Nephron progenitor cell (in vitro differentiated cells): ENCODE data around the gene ARHGEF17.
A peak's percentile ranks its signal among the peaks of the same experiment; 100 is the strongest.

ENCODE experiments used
- DNase-seq: peaks from one replicate; pipeline ENCODE4 v3.0.0; 2021
- H3K27ac Mint-ChIP-seq: 2 replicates; pipeline ENCODE4 v1.8.0; 2021; ENCODE audit warnings: mild to moderate bottlenecking, moderate library complexity, mixed read lengths
- H3K27me3 Mint-ChIP-seq: 2 replicates; pipeline ENCODE4 v1.8.0; 2021; ENCODE audit warnings: mild to moderate bottlenecking, low read depth, mixed read lengths; ENCODE audit not compliant: poor library complexity
- H3K36me3 Mint-ChIP-seq: 2 replicates; pipeline ENCODE4 v1.8.0; 2021; ENCODE audit warnings: low read depth, mixed read lengths
- H3K4me1 Mint-ChIP-seq: 2 replicates; pipeline ENCODE4 v1.8.0; 2021; ENCODE audit warnings: mixed read lengths
- H3K4me3 Mint-ChIP-seq: 2 replicates; pipeline ENCODE4 v1.8.0; 2021; ENCODE audit warnings: mild to moderate bottlenecking, moderate library complexity, mixed read lengths
- H3K9me3 Mint-ChIP-seq: 2 replicates; pipeline ENCODE4 v1.8.0; 2021; ENCODE audit warnings: mild to moderate bottlenecking, moderate library complexity, mixed read lengths
- CTCF ChIP-seq: fragments of 200-600 bp; sonication (generic); IDR thresholded peaks from 2 replicates; pipeline ENCODE4 v1.5.0; 2021; ENCODE audit warnings: antibody characterized with exemption

ARHGEF17 gene

GRCh38 chr11:73280626-73281025 lies 27.4 kb upstream of the ARHGEF17 start:
- H3K4me1 Mint-ChIP-seq, result peaks cover 17% of the 10 kb centered on the region
- H3K4me3 Mint-ChIP-seq, result no peak overlapping the region
- H3K27me3 Mint-ChIP-seq, result peaks cover 7% of the 10 kb centered on the region
- peak overlapping the region; percentile 43 for H3K27ac Mint-ChIP-seq
- H3K9me3 Mint-ChIP-seq, result no peaks in the 10 kb centered on the region
- no peak for TF ChIP-seq CTCF
- no peak for DNase-seq
- H3K36me3 Mint-ChIP-seq, result no peaks in the 10 kb centered on the region

- no peak for TF ChIP-seq CTCF
Measured at GRCh38 chr11:73281201-73281741, 26.8 kb upstream of the ARHGEF17 start.

GRCh38 chr11:73281796-73282660 lies 26.0 kb upstream of the ARHGEF17 start:
- Mint-ChIP-seq H3K4me1 (peaks cover 27% of the 10 kb centered on the region), H3K9me3 (no peaks in the 10 kb centered on the region), H3K27ac (no peak overlapping the region), H3K36me3 (no peaks in the 10 kb centered on the region), H3K4me3 (no peak overlapping the region), H3K27me3 (peaks cover 7% of the 10 kb centered on the region)
- no peak for DNase-seq
- no peak for TF ChIP-seq CTCF

More at GRCh38 chr11:73281201-73281741, 26.8 kb upstream of the ARHGEF17 start:
- no peak overlapping the region for H3K27ac Mint-ChIP-seq
- H3K9me3 Mint-ChIP-seq, result no peaks in the 10 kb centered on the region
- DNase-seq, result no peak
- peaks cover 20% of the 10 kb centered on the region for H3K4me1 Mint-ChIP-seq
- H3K4me3 Mint-ChIP-seq, result no peak overlapping the region
- H3K36me3 Mint-ChIP-seq, result no peaks in the 10 kb centered on the region
- H3K27me3 Mint-ChIP-seq, result peaks cover 7% of the 10 kb centered on the region

- no peak overlapping the region for H3K4me3 Mint-ChIP-seq
- H3K9me3 Mint-ChIP-seq, result no peaks in the 10 kb centered on the region
- peaks cover 7% of the 10 kb centered on the region for H3K27me3 Mint-ChIP-seq
- peaks cover 41% of the 10 kb centered on the region for H3K4me1 Mint-ChIP-seq
- TF ChIP-seq CTCF, result no peak
- no peak overlapping the region for H3K27ac Mint-ChIP-seq
- H3K36me3 Mint-ChIP-seq, result no peaks in the 10 kb centered on the region
- DNase-seq, result no peak
Measured at GRCh38 chr11:73283276-73284000, 24.6 kb upstream of the ARHGEF17 start.

GRCh38 chr11:73284106-73284505 lies 24.0 kb upstream of the ARHGEF17 start:
- H3K27me3 Mint-ChIP-seq, result peaks cover 7% of the 10 kb centered on the region
- no peak for DNase-seq
- no peaks in the 10 kb centered on the region for H3K9me3 Mint-ChIP-seq
- no peaks in the 10 kb centered on the region for H3K36me3 Mint-ChIP-seq
- no peak overlapping the region for H3K4me3 Mint-ChIP-seq
- no peak for TF ChIP-seq CTCF
- no peak overlapping the region for H3K27ac Mint-ChIP-seq
- peaks cover 47% of the 10 kb centered on the region for H3K4me1 Mint-ChIP-seq
